ENCODE measurements around the gene CALN1.
"Not testable (repeated sequence)": the region's sequence is repeated elsewhere in the genome, so short reads cannot be mapped to it uniquely, and the experiment has no call there.

GRCh38 chr7:71737931-71738540, 674.1 kb downstream of the CALN1 start:
- not testable (repeated sequence) for TF ChIP-seq POLR2A, CTCF, POLR2AphosphoS5 (IDR thresholded peaks at IDR 0.05)
